AG08395 (cell line): ENCODE data around the gene TAF11L5.
"Not testable (repeated sequence)": the region's sequence is repeated elsewhere in the genome, so short reads cannot be mapped to it uniquely, and the experiment has no call there.

Experiments used
- DNase-seq: peaks from one replicate; pipeline ENCODE4 v3.0.0; 2012; ENCODE audit warnings: mixed read lengths, low spot score

The TAF11L5 gene

GRCh38 chr5:17524935-17525334 is at the start of gene TAF11L5:
TSS of gene TAF11L5 (plus strand) at chr5:17525235.
- DNase-seq, result not testable (repeated sequence)

DNA sequence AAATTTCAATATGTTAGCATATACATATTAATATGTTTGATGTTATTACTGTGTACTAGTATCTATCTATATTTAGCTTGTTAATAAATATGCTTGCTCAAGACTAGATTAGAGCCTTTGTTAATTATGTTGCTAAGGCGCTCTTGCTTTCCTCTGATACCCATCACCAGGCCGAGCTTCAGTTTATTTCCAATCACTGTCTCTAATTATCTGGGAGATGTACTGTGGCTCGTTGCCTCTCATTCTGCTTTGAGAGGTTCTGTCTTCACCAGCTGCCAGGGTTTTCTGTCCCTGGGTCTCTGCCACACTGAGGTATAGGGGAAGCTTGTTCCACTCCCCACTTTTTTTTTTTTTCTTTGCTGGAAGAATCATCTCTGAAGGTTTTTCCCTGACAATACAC is 48.0 kb upstream of the TAF11L5 start:
- no peak for DNase-seq

DNA sequence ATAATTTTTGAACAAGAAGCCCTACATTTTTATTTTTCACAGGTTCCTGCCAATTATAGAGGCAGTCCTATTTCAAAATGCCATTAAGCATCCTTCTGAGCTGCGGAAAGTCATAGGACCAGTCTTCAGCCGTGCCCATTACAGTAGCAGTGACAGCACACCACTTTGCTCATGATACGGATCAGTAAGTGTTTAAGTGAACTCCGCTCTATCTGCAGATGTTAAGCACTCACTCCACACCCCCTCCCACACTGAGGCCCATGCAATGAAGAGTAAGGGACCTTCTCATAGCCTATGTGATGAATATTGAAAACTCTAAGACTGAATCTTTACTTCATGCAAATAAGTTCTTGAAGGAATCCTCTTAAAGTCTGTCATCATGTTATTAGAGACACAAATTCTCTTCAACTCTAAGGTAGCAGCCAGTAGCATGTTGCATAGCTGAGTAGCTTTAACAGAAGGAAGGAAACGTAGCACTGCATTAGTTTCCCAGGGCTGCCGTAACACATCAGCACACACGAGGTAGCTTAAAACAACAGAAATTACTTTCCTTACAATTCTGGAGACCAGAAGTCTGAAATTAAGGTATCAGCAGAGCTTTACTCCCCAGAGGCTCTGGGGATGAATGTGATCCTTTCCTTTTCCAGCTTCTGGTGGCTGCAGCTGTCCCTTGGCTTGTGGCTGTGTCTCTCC is 47.3 kb upstream of the TAF11L5 start:
- DNase-seq, result no peak

- no peak for DNase-seq
These were observed 43.7 kb upstream of the TAF11L5 start for GRCh38 chr5:17481378-17481777.

DNA sequence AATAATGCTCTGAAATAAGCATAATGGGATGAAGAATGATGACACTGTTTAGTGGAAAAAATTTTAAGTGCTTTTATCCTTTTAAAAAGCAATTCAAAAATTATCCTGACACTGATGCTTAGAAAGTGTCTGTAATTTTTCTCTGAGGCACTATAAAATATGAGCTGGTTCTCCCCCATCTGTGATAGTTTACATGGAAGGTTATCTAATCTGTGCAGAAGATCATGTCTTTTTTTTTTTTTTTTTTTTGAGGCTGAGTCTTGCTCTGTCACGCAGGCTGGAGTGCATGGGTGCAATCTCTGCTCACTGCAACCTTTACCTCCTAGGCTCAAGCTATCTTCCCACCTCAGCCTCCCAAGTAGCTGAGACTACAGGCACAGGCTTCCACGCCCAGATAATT is 42.2 kb upstream of the TAF11L5 start:
- no peak for DNase-seq

- not testable (repeated sequence) for DNase-seq
These were observed 38.4 kb upstream of the TAF11L5 start for GRCh38 chr5:17486464-17487173.

- no peak for DNase-seq
These were observed 37.9 kb upstream of the TAF11L5 start for GRCh38 chr5:17487174-17487512.

DNA sequence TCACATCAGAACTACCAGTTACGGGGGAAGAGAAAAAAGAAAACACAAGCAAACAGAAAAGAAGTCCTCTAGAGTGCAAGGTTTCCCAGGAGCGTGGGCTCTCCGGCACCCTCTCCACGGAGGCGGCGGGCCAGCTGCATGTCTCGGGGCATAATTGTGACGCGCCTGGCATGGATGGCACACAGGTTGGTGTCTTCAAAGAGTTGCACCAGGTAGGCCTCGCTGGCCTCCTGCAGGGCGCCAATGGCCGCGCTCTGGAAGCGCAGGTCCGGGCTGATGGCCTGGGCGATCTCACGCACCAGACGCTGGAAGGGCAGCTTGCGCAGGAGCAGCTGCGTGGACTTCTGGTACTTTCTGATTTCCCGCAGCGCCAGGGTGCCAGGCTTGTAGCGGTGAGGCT is 33.8 kb upstream of the TAF11L5 start:
- not testable (repeated sequence) for DNase-seq

- DNase-seq, result no peak
These were observed 32.3 kb upstream of the TAF11L5 start for GRCh38 chr5:17492770-17493169.

DNA sequence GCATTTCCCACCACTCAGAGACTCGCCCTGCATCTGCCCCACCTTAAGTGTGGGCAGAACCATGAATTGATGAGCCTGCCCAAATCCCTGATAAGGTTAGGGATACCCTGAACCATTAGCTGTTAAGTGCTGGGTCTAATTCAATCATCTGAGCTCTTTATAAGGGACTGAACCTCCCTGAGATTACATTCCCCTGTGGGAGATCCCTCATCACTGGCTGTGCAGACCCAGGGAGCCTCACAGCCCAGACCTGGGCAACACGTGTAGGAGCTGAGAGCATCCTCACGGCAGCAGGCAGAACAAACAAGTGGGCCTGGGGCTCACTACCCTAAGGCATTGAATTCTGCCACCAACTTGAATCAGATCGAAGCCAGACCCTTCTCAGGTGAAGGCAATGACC is 27.6 kb upstream of the TAF11L5 start:
- DNase-seq, result no peak

DNA sequence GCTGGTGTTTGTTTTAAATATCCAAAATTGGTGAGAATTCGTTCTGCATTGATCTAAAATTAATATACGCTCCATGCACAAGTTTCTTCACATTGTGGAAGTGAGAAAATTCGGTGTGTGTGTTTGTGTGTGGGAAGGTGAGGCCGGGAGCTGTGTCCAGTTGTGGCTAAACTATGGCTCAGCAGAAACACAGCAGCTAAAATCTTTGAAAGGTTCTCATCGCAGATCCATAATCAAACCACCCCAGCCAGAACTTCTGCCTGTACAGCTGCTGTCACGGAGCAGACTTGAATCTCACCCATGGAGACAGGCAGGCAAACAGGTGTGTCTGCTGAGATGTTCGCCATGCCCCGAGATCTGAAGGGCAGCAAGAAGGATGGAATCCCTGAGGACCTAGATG is 27.1 kb upstream of the TAF11L5 start, which contains the start of gene TAF11L2:
TSS of gene TAF11L2 (plus strand) at position 301 of the 400 bp plus-strand sequence.
- not testable (repeated sequence) for DNase-seq

GRCh38 chr5:17511775-17512325 is 13.2 kb upstream of the TAF11L5 start:
- DNase-seq, result no peak

DNA sequence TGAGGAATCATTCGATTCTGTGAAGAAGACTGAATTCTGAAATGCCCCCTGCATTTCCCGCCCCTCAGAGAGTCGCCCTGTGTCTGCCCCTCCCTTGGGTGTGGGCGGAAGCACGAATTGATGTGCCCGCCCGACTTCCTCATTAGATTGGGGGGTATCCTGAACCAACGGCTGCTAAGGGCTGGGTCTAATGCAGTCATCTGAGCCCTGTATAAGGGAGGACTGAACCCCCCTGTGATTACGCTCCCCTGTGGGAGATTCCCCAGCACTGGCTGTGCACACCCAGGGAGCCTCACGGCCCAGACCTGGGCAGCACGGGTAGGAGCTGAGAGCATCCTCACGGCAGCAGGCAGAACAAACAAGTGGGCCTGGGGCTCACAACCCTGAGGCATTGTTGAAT is 7.5 kb upstream of the TAF11L5 start:
- not testable (repeated sequence) for DNase-seq

GRCh38 chr5:17518067-17518466 is 7.0 kb upstream of the TAF11L5 start, which contains the start of gene TAF11L3:
TSS of gene TAF11L3 (plus strand) at chr5:17518367.
- not testable (repeated sequence) for DNase-seq

DNA sequence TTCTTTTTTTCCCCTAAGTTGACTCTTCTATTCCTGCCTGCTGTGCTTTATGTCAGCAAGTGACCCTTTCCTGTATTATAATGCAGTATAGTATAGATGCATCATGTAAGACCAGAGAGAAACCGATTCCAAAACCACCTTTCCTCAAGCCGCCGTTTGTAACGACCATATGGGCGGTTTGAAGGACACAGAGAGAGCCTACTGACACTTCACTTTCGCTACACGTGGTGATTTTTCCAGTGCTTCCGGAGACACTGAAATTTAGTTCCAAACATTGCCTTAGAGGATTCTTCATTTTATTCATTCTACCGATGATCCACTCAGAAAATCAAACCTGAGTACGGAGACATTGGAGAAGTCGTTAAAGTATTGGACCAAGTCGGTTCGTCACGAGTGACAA is 5.5 kb upstream of the TAF11L5 start:
- not testable (repeated sequence) for DNase-seq

GRCh38 chr5:17521501-17521900 is 3.5 kb upstream of the TAF11L5 start, which contains the start of gene TAF11L4:
TSS of gene TAF11L4 (plus strand) at chr5:17521801.
- DNase-seq, result not testable (repeated sequence)

DNA sequence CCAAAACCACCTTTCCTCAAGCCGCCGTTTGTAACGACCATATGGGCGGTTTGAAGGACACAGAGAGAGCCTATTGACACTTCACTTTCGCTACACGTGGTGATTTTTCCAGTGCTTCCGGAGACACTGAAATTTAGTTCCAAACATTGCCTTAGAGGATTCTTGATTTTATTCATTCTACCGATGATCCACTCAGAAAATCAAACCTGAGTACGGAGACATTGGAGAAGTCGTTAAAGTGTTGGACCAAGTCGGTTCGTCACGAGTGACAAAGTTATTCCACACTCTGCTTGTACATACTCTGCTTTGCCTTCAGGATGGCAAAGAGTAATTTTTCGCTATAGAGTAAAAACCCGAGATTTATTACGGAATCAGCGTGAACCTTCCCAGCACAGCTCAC is 1.5 kb downstream of the TAF11L5 start:
- DNase-seq, result not testable (repeated sequence)

DNA sequence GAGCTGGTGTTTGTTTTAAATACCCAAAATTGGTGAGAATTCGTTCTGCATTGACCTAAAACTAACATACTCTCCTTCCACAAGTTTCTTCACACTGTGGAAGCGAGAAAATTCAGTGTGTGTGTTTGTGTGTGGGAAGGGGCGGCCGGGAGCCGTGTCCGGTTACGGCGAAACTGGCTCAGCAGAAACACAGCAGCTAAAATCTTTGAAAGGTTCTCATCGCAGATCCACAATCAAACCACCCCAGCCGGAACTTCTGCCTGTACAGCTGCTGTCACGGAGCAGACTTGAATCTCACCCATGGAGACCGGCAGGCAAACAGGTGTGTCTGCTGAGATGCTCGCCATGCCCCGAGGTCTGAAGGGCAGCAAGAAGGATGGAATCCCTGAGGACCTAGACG is 3.3 kb downstream of the TAF11L5 start, which contains the start of gene TAF11L6:
TSS of gene TAF11L6 (plus strand) at position 301 of the 400 bp plus-strand sequence.
- DNase-seq, result not testable (repeated sequence)
